Measurements from ENCODE around the gene KCNIP4.

KCNIP4 gene

DNA sequence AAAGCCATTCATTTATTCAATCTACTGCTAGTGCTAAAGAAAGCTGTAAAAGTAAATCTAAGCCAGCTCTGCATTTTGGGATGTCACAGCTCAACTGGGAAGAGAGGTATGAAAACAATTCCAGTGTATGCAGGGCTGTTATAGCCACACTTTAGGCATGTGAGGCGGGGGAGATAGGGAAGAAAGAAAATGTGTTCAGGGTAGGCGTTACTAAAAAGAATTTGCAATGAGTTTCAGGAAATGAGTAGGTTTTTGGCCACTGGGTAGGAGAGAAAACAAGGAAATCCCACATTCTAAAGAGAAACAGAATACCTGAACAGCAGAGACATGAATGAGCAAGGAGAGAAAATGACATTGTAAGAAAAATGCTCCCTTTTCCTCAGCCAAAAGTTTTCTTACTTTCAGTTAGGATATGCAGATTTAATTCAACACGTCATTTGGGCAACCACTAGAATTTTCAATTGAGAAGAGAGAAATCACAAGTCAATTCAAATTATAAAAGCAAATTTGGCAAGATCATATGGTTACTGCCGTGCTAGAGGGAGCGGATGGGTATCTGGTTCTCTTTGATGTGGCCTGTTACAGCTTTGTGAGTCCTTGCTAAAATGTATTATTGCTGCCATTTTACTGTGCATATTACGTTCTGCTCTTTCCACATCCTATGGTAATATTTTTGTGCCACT is 226.3 kb downstream of the KCNIP4 start:
- H3K4me3 ChIP-seq (ENCODE audit: low read depth in 1 of 2, low read length in 2 of 2): no peak overlapping the region
- H3K27ac ChIP-seq (ENCODE audit: low read depth, low read length): no peak overlapping the region
- no peaks in the 10 kb centered on the region for H3K27me3 ChIP-seq (ENCODE audit: control insufficient read depth in 1 of 2, insufficient read depth in 2 of 2, low read length in 2 of 2)
- H3K36me3 ChIP-seq (ENCODE audit: insufficient read depth, low read length): no peaks in the 10 kb centered on the region
- no peaks in the 10 kb centered on the region for H3K9me3 ChIP-seq (ENCODE audit: low read length)
- H3K9ac ChIP-seq (ENCODE audit: low read length): no peak overlapping the region
- no peaks in the 10 kb centered on the region for H3K4me1 ChIP-seq (ENCODE audit: insufficient read depth, low read length)

DNA sequence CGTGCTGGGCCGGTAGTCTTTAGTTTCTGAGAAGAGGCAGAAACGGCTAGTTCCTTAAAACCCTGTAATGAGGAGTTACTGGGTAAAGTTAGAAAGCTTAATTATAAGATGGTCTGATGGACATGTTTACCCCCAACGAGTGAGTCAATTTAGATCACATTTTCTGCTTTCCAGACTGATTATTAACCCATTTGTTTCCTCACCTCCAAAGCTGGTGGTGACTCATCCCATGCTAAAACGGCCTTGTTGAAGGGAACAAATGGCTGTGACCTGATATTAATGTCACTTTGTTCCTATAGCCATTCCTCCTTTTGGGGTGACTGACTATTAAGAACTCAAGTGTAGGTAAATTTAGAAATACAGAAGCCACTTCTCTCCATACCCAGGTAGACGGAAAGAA is 232.0 kb downstream of the KCNIP4 start:
- Histone ChIP-seq H3K36me3 (ENCODE audit: insufficient read depth, low read length) (no peaks in the 10 kb centered on the region), H3K9me3 (ENCODE audit: low read length) (no peaks in the 10 kb centered on the region), H3K4me1 (ENCODE audit: insufficient read depth, low read length) (no peaks in the 10 kb centered on the region), H3K27ac (ENCODE audit: low read depth, low read length) (no peak overlapping the region), H3K9ac (ENCODE audit: low read length) (no peak overlapping the region), H3K27me3 (ENCODE audit: control insufficient read depth in 1 of 2, insufficient read depth in 2 of 2, low read length in 2 of 2) (no peaks in the 10 kb centered on the region), H3K4me3 (ENCODE audit: low read depth in 1 of 2, low read length in 2 of 2) (no peak overlapping the region)

DNA sequence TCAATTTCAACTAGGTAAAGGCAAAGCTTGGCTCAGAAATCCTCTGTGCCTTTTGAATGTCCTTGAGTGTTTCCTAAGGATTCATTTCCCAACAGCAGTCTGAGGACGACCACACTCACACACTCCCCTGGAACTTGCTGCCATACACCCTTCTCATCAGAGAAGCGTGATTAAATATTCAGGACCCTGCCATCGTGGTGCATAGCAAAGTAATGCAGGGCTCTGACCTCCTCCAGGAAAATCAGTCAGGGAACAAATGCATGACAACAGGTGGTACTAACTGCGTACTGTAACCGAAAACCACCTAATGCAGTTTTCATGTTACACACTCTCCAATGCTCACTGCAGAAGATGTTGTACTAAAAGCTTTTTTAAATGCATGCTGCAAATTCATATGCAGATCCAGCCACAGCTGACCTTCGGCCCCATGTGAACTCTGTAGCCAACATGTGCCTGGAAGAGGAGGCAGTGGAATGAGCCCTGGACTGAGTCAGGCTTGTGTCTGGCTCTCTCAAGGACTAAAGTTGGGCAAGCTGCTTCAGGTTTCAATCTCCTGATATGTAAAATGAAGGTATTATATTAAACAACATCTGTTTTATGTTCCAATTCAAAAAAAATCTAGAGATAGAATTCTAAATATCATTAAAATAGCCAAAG is 238.3 kb downstream of the KCNIP4 start:
- H3K9ac ChIP-seq (ENCODE audit: low read length): no peak overlapping the region
- H3K27ac ChIP-seq (ENCODE audit: low read depth, low read length): no peak overlapping the region
- no peaks in the 10 kb centered on the region for H3K36me3 ChIP-seq (ENCODE audit: insufficient read depth, low read length)
- no peaks in the 10 kb centered on the region for H3K4me1 ChIP-seq (ENCODE audit: insufficient read depth, low read length)
- H3K27me3 ChIP-seq (ENCODE audit: control insufficient read depth in 1 of 2, insufficient read depth in 2 of 2, low read length in 2 of 2): no peaks in the 10 kb centered on the region
- H3K9me3 ChIP-seq (ENCODE audit: low read length): no peaks in the 10 kb centered on the region
- H3K4me3 ChIP-seq (ENCODE audit: low read depth in 1 of 2, low read length in 2 of 2): no peak overlapping the region

DNA sequence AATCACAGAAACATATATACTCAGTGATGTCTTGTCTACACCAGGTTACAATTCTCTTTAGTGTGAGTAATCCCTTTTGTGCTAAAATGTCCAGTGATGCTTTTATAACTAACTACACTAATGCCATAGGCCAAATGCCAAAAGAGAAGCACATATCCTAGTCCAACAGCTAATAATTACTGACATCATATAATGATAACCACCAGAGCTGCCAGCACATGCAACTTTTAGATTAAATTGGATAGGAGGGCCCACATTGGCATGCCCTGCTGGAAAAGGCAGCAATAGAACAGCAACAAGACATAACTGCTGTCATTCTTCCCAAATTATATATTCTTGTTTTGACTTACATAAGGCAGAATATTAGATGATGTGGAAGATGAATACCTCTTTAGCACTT is 238.8 kb downstream of the KCNIP4 start:
- Histone ChIP-seq H3K27ac (ENCODE audit: low read depth, low read length) (no peak overlapping the region), H3K4me3 (ENCODE audit: low read depth in 1 of 2, low read length in 2 of 2) (no peak overlapping the region), H3K4me1 (ENCODE audit: insufficient read depth, low read length) (no peaks in the 10 kb centered on the region), H3K9ac (ENCODE audit: low read length) (no peak overlapping the region), H3K27me3 (ENCODE audit: control insufficient read depth in 1 of 2, insufficient read depth in 2 of 2, low read length in 2 of 2) (no peaks in the 10 kb centered on the region), H3K36me3 (ENCODE audit: insufficient read depth, low read length) (no peaks in the 10 kb centered on the region), H3K9me3 (ENCODE audit: low read length) (no peaks in the 10 kb centered on the region)

DNA sequence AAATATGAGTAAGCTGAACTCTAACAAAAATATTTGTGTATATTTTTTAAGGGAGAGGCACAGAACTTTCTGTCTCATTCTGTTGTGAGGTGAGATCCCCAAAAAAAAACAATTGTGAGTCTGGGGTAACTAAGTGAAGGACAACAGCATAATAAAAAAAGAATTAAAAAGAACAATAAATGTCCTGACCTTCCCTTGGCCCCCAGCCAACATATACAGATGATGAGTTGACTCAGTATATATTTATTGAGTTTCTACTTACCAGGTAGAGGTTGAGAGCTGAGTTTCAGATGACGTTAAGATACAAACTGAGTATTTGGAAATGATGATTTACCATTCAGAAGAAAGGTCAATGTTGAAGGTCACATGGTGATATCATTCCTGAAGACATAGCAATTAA is 239.5 kb downstream of the KCNIP4 start:
- no peak overlapping the region for H3K4me3 ChIP-seq (ENCODE audit: low read depth in 1 of 2, low read length in 2 of 2)
- no peaks in the 10 kb centered on the region for H3K27me3 ChIP-seq (ENCODE audit: control insufficient read depth in 1 of 2, insufficient read depth in 2 of 2, low read length in 2 of 2)
- H3K36me3 ChIP-seq (ENCODE audit: insufficient read depth, low read length): no peaks in the 10 kb centered on the region
- H3K9ac ChIP-seq (ENCODE audit: low read length): no peak overlapping the region
- H3K4me1 ChIP-seq (ENCODE audit: insufficient read depth, low read length): no peaks in the 10 kb centered on the region
- no peaks in the 10 kb centered on the region for H3K9me3 ChIP-seq (ENCODE audit: low read length)
- no peak overlapping the region for H3K27ac ChIP-seq (ENCODE audit: low read depth, low read length)

DNA sequence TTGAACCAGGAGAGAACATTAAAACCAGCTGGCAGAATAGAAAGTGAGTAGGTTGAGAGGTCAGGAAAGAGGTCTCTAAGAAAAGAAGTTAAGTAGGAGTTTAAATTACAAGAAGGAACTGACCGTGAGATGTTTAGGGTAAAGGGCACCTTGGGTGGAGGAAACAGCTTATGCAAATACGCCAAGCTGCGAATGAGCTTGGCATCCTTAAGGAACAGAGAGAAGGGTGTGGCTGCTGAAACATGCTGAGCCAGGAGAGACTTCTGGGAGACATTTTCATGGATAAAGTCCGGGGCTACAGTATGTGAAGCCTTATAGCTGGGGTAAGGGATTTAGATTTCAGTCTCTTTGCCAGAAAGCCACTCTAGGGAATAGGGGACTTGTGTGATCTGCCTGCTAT is 249.1 kb downstream of the KCNIP4 start:
- H3K9ac ChIP-seq (ENCODE audit: low read length): no peak overlapping the region
- no peak overlapping the region for H3K4me3 ChIP-seq (ENCODE audit: low read depth in 1 of 2, low read length in 2 of 2)
- no peaks in the 10 kb centered on the region for H3K9me3 ChIP-seq (ENCODE audit: low read length)
- no peaks in the 10 kb centered on the region for H3K36me3 ChIP-seq (ENCODE audit: insufficient read depth, low read length)
- H3K27me3 ChIP-seq (ENCODE audit: control insufficient read depth in 1 of 2, insufficient read depth in 2 of 2, low read length in 2 of 2): no peaks in the 10 kb centered on the region
- no peak overlapping the region for H3K27ac ChIP-seq (ENCODE audit: low read depth, low read length)
- peaks cover 7% of the 10 kb centered on the region for H3K4me1 ChIP-seq (ENCODE audit: insufficient read depth, low read length)

DNA sequence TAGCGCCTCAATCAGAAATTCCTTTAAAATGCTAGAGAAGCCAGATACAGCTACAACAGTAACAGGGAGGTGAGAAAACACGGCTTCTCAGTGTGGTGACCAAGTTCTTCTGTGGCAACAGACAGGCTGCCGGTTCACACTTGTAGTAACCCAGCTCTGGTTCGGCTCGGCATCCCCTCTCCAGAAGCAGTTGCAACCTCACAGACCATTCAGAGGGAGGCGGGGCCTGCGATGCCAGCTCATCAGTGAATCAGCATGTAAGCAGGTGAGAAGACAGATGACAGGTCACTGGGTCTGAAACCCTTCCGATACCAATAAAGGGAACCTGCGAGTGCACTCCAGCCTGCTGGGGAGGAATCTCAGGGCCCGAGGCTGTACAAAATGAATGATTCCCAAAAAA is 251.0 kb downstream of the KCNIP4 start:
- no peak overlapping the region for H3K9ac ChIP-seq (ENCODE audit: low read length)
- H3K27me3 ChIP-seq (ENCODE audit: control insufficient read depth in 1 of 2, insufficient read depth in 2 of 2, low read length in 2 of 2): no peaks in the 10 kb centered on the region
- no peaks in the 10 kb centered on the region for H3K9me3 ChIP-seq (ENCODE audit: low read length)
- peaks cover 7% of the 10 kb centered on the region for H3K4me1 ChIP-seq (ENCODE audit: insufficient read depth, low read length)
- no peak overlapping the region for H3K27ac ChIP-seq (ENCODE audit: low read depth, low read length)
- H3K4me3 ChIP-seq (ENCODE audit: low read depth in 1 of 2, low read length in 2 of 2): peak overlapping the region in 1 of 2 donors; percentile 41
- no peaks in the 10 kb centered on the region for H3K36me3 ChIP-seq (ENCODE audit: insufficient read depth, low read length)

DNA sequence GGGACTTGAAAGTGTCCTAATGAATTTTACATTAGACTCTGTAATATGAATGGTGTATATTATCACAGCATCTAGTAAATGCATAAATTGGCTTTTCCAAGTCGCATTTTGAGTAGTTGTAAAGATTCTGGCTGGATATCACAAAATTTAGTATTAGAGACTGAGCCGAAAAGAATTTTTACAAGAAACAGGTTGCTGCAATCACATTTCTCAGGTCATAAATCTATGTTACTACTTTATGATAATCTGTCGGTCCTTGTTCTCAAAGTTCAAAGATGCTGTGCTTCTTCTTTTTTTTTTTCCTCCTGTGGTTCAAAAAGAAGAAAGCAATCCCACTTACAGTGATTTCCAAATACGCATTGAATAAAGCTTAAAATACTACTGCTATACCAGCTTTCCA is 253.4 kb downstream of the KCNIP4 start:
- no peak overlapping the region for H3K4me3 ChIP-seq (ENCODE audit: low read depth in 1 of 2, low read length in 2 of 2)
- H3K27me3 ChIP-seq (ENCODE audit: control insufficient read depth in 1 of 2, insufficient read depth in 2 of 2, low read length in 2 of 2): no peaks in the 10 kb centered on the region
- no peak overlapping the region for H3K27ac ChIP-seq (ENCODE audit: low read depth, low read length)
- H3K9ac ChIP-seq (ENCODE audit: low read length): no peak overlapping the region
- H3K4me1 ChIP-seq (ENCODE audit: insufficient read depth, low read length): peaks cover 7% of the 10 kb centered on the region
- no peaks in the 10 kb centered on the region for H3K36me3 ChIP-seq (ENCODE audit: insufficient read depth, low read length)
- H3K9me3 ChIP-seq (ENCODE audit: low read length): no peaks in the 10 kb centered on the region

DNA sequence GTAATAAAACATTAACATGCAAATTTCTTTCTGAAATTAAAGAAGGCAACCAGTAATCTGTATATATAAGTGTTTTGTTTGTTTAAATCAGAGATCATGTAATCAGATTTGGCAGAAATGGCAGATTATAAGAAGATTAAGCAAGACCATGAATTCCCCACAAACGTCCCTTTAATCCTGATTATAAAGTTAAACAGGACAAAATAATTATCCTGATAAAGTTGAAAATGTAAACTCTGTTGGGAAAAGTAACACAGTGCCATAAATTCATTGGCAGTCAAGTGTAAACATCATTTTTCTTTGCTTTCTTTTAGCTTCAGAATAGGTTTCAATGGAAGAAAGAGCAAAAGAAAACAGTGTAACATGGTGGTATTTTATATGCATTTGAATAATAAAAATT is 256.3 kb downstream of the KCNIP4 start:
- Histone ChIP-seq H3K4me3 (ENCODE audit: low read depth in 1 of 2, low read length in 2 of 2) (no peak overlapping the region), H3K27me3 (ENCODE audit: control insufficient read depth in 1 of 2, insufficient read depth in 2 of 2, low read length in 2 of 2) (no peaks in the 10 kb centered on the region)

DNA sequence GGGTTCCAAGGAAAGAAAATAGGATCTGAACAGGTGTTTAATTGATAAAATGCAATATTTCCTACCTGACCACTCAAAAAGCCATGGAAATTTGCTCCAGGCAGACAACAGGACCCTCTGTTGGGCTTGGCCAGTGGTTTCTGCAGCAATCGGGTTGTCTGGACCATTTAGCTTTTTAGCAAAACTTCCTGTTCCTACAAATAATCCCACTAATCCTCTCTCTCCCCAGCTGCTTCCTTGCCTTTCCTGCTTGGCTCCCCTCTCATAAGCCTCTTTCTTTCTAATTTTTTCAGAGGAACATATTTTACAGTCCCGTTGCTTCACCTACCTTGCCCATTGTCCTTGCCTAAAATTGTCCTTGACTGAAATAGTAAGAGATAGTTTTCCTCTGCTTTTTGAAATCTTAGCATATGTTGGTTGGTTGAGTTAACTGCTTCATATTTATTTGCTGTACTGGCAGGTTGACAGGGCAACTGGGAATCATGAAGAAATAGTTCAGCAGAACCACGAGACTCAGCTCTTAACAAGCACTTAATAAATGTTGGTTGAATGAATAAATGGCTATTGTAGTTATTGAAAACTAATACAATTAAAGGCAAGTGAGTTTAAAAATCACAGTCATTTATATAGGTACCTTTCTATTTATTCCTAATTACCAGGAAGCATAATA is 259.8 kb downstream of the KCNIP4 start:
- Histone ChIP-seq H3K27ac (ENCODE audit: low read depth, low read length) (no peak overlapping the region), H3K9ac (ENCODE audit: low read length) (no peak overlapping the region), H3K4me3 (ENCODE audit: low read depth in 1 of 2, low read length in 2 of 2) (no peak overlapping the region), H3K36me3 (ENCODE audit: insufficient read depth, low read length) (no peaks in the 10 kb centered on the region), H3K27me3 (ENCODE audit: control insufficient read depth in 1 of 2, insufficient read depth in 2 of 2, low read length in 2 of 2) (no peaks in the 10 kb centered on the region), H3K9me3 (ENCODE audit: low read length) (no peaks in the 10 kb centered on the region), H3K4me1 (ENCODE audit: insufficient read depth, low read length) (no peaks in the 10 kb centered on the region)

More for the DNA sequence above, 256.3 kb downstream of the KCNIP4 start:
- H3K9ac ChIP-seq (ENCODE audit: low read length): no peak overlapping the region
- no peaks in the 10 kb centered on the region for H3K36me3 ChIP-seq (ENCODE audit: insufficient read depth, low read length)
- no peaks in the 10 kb centered on the region for H3K9me3 ChIP-seq (ENCODE audit: low read length)
- H3K4me1 ChIP-seq (ENCODE audit: insufficient read depth, low read length): no peaks in the 10 kb centered on the region
- no peak overlapping the region for H3K27ac ChIP-seq (ENCODE audit: low read depth, low read length)

DNA sequence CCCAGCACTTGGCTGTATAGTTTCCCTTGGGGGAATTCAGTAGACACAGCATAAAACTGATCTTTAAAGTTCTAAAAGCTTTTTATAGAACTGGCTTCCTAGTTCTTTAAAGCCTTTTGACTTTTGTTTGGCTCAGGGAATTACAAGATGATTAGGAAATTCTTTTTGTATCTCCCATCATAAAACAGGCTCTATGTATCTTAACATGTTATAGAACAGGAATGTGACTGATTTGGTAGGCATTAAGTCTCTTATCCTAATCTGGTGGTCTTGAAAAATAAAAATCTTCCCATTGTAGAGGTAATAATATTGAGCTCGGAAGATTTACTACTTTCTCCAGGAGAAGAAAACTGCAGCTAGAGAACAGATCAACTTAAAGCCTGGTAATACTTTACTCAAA is 262.7 kb downstream of the KCNIP4 start:
- Histone ChIP-seq H3K9me3 (ENCODE audit: low read length) (no peaks in the 10 kb centered on the region), H3K36me3 (ENCODE audit: insufficient read depth, low read length) (no peaks in the 10 kb centered on the region), H3K4me3 (ENCODE audit: low read depth in 1 of 2, low read length in 2 of 2) (no peak overlapping the region), H3K27me3 (ENCODE audit: control insufficient read depth in 1 of 2, insufficient read depth in 2 of 2, low read length in 2 of 2) (no peaks in the 10 kb centered on the region), H3K4me1 (ENCODE audit: insufficient read depth, low read length) (no peaks in the 10 kb centered on the region), H3K27ac (ENCODE audit: low read depth, low read length) (no peak overlapping the region), H3K9ac (ENCODE audit: low read length) (no peak overlapping the region)
